ENCODE data around the gene LONP2.
"Not testable (repeated sequence)": the region's sequence is repeated elsewhere in the genome, so short reads cannot be mapped to it uniquely, and the experiment has no call there.

LONP2 gene

DNA sequence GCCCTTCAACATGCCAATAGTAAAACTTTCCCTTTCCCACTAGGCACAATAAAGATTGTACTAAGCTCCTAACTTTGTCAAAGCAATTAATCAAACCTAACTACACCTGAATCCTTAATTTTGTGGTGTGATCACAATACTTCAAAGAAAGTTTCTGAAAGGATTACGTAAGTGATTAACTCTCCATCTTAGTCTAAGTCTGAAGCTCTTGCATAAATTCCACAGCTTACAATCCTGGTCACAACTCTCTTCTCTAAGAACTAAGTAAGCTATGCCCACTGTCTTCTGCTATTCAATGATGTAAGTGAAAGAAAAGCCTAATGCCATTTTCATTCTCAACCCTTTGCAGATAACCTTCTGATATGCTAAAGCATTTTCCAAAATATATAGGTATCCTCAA is 125.7 kb downstream of the LONP2 start:
- Histone ChIP-seq H4K20me1 (ENCODE audit: insufficient read depth, low read length) (peaks cover 44% of the 10 kb centered on the region), H3F3A (ENCODE audit: insufficient read depth, low read length) (peaks cover 17% of the 10 kb centered on the region), H3K9me3 (replicated peaks; ENCODE audit: insufficient read depth, low read length) (no peaks in the 10 kb centered on the region), H3K4me3 (ENCODE audit: low read length) (no peak overlapping the region), H3K27ac (ENCODE audit: low read length) (no peak overlapping the region), H3K27me3 (replicated peaks; ENCODE audit: insufficient read depth, low read length) (no peaks in the 10 kb centered on the region), H3K4me1 (ENCODE audit: low read length) (peaks cover 18% of the 10 kb centered on the region), H3K9ac (ENCODE audit: low read length) (no peak overlapping the region), H3K79me2 (ENCODE audit: low read length) (peaks cover 98% of the 10 kb centered on the region), H3K9me2 (replicated peaks; ENCODE audit: insufficient read depth, low read length) (no peaks in the 10 kb centered on the region), H3K36me3 (replicated peaks; ENCODE audit: insufficient read depth, low read length) (no peaks in the 10 kb centered on the region), H2AFZ (ENCODE audit: low read length) (no peak overlapping the region), H3K4me2 (ENCODE audit: low read depth, low read length) (no peak overlapping the region)
- TF ChIP-seq, protein P1, sequence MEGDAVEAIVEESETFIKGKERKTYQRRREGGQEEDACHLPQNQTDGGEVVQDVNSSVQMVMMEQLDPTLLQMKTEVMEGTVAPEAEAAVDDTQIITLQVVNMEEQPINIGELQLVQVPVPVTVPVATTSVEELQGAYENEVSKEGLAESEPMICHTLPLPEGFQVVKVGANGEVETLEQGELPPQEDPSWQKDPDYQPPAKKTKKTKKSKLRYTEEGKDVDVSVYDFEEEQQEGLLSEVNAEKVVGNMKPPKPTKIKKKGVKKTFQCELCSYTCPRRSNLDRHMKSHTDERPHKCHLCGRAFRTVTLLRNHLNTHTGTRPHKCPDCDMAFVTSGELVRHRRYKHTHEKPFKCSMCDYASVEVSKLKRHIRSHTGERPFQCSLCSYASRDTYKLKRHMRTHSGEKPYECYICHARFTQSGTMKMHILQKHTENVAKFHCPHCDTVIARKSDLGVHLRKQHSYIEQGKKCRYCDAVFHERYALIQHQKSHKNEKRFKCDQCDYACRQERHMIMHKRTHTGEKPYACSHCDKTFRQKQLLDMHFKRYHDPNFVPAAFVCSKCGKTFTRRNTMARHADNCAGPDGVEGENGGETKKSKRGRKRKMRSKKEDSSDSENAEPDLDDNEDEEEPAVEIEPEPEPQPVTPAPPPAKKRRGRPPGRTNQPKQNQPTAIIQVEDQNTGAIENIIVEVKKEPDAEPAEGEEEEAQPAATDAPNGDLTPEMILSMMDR (IDR thresholded peaks at IDR 0.05; ENCODE audit: low read length) = no peak
- TF ChIP-seq EZH2 (optimal IDR thresholded peaks at IDR 0.05; ENCODE audit: low read depth, low read length) (no peak), EZH2phosphoT487 (IDR thresholded peaks at IDR 0.05; ENCODE audit: low read length) (no peak)
- no peak for DNase-seq

DNA sequence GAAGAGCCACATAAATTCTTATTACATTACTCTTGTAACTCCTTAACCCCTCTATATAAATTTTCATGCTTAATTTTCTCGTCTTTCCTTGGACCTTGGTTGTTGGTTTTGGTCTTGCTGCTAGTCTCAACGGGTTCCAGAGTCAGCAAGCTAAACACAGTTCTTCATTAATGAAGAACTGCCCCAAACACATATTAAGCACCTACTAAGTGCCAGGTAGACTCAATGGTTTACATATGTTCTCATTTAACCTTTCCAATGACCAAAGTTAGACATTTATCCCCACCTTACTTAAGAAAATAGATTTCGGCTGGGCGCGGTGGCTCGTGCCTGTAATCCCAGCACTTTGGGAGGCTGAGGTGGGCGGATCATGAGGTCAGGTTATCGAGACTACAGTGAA is 126.1 kb downstream of the LONP2 start:
- Histone ChIP-seq H3K36me3 (replicated peaks; ENCODE audit: insufficient read depth, low read length) (no peaks in the 10 kb centered on the region), H3K9me3 (replicated peaks; ENCODE audit: insufficient read depth, low read length) (no peaks in the 10 kb centered on the region), H3K27ac (ENCODE audit: low read length) (no peak overlapping the region), H3K4me3 (ENCODE audit: low read length) (no peak overlapping the region), H3K9me2 (replicated peaks; ENCODE audit: insufficient read depth, low read length) (no peaks in the 10 kb centered on the region), H2AFZ (ENCODE audit: low read length) (no peak overlapping the region), H3K9ac (ENCODE audit: low read length) (no peak overlapping the region), H3K4me1 (ENCODE audit: low read length) (peaks cover 15% of the 10 kb centered on the region), H3K79me2 (ENCODE audit: low read length) (peaks cover 98% of the 10 kb centered on the region), H4K20me1 (ENCODE audit: insufficient read depth, low read length) (peaks cover 44% of the 10 kb centered on the region), H3K27me3 (replicated peaks; ENCODE audit: insufficient read depth, low read length) (no peaks in the 10 kb centered on the region), H3F3A (ENCODE audit: insufficient read depth, low read length) (peaks cover 13% of the 10 kb centered on the region), H3K4me2 (ENCODE audit: low read depth, low read length) (no peak overlapping the region)
- TF ChIP-seq EZH2phosphoT487 (IDR thresholded peaks at IDR 0.05; ENCODE audit: low read length) (no peak), EZH2 (optimal IDR thresholded peaks at IDR 0.05; ENCODE audit: low read depth, low read length) (no peak)
- TF ChIP-seq, protein P1 (IDR thresholded peaks at IDR 0.05; ENCODE audit: low read length) = no peak
- DNase-seq = no peak

DNA sequence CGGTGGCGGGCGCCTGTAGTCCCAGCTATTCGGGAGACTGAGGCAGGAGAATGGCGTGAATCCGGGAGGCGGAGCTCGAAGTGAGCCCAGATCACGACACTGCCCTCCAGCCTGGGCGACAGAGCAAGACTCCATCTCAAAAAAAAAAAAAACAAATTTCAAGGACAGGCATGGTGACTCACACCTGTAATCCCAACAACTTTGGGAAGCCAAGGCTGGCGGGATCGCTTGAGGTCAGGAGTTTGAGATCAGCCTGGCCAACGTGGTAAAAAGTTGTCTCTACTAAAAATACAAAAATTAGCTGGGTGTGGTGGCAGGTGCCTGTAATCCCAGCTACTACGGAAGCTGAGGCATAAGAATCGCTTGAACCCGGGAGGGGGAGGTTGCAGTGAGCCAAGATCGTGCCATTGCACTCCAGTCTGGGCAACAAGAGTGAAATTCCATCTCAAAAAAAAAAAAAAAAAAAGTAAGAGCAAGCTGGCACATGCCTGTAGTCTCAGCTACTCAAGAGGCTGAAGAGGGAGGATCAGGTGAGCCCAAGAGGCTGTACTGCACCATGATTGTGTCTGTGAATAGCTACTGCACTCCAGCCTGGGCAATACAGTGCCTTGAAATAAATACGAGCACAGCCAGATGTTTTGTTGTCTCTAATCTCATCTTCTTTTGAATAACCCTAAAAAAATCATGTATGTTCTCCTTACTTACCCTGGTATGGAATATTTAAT is 126.7 kb downstream of the LONP2 start:
- H3K4me3 ChIP-seq (ENCODE audit: low read length); H3F3A ChIP-seq (ENCODE audit: insufficient read depth, low read length); H3K27ac ChIP-seq (ENCODE audit: low read length); H3K27me3 ChIP-seq (replicated peaks; ENCODE audit: insufficient read depth, low read length); H3K9ac ChIP-seq (ENCODE audit: low read length); H2AFZ ChIP-seq (ENCODE audit: low read length); H3K9me2 ChIP-seq (replicated peaks; ENCODE audit: insufficient read depth, low read length); H3K4me2 ChIP-seq (ENCODE audit: low read depth, low read length); H3K9me3 ChIP-seq (replicated peaks; ENCODE audit: insufficient read depth, low read length); DNase-seq; H3K36me3 ChIP-seq (replicated peaks; ENCODE audit: insufficient read depth, low read length): not testable (repeated sequence)
- H4K20me1 ChIP-seq (ENCODE audit: insufficient read depth, low read length) = peaks cover 44% of the 10 kb centered on the region
- peaks cover 99% of the 10 kb centered on the region for H3K79me2 ChIP-seq (ENCODE audit: low read length)
- peaks cover 12% of the 10 kb centered on the region for H3K4me1 ChIP-seq (ENCODE audit: low read length)

DNA sequence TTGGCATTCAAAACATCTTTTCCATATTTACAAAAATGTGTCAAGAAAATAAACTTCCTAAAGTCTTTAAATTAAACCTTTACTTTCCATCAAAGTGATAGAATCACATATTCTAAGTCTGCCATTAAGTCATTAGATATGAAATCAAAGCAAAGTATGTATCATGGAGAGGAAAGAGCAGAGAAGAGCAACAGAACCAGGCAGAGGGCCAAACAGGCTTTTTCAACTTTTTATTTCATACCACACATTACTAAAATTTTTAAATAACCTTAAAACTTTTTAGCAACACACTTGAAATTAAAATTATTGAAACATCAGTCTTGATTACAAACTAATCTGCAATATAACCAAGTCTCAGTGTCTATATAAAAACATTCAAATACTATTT is 127.3 kb downstream of the LONP2 start:
- Histone ChIP-seq H3K4me2 (ENCODE audit: low read depth, low read length) (no peak overlapping the region), H3K4me1 (ENCODE audit: low read length) (peaks cover 12% of the 10 kb centered on the region), H4K20me1 (ENCODE audit: insufficient read depth, low read length) (peaks cover 47% of the 10 kb centered on the region), H3K36me3 (replicated peaks; ENCODE audit: insufficient read depth, low read length) (no peaks in the 10 kb centered on the region), H3K27me3 (replicated peaks; ENCODE audit: insufficient read depth, low read length) (no peaks in the 10 kb centered on the region), H3K27ac (ENCODE audit: low read length) (no peak overlapping the region), H3K9me2 (replicated peaks; ENCODE audit: insufficient read depth, low read length) (no peaks in the 10 kb centered on the region), H2AFZ (ENCODE audit: low read length) (no peak overlapping the region), H3K9ac (ENCODE audit: low read length) (no peak overlapping the region), H3K9me3 (replicated peaks; ENCODE audit: insufficient read depth, low read length) (no peaks in the 10 kb centered on the region), H3K79me2 (ENCODE audit: low read length) (peaks cover 100% of the 10 kb centered on the region), H3K4me3 (ENCODE audit: low read length) (no peak overlapping the region), H3F3A (ENCODE audit: insufficient read depth, low read length) (peaks cover 3% of the 10 kb centered on the region; the same call in 1 of the 2 replicates)
- TF ChIP-seq EZH2phosphoT487 (IDR thresholded peaks at IDR 0.05; ENCODE audit: low read length) (no peak), EZH2 (optimal IDR thresholded peaks at IDR 0.05; ENCODE audit: low read depth, low read length) (no peak)
- TF ChIP-seq, protein P1 (IDR thresholded peaks at IDR 0.05; ENCODE audit: low read length) = no peak
- no peak for DNase-seq
